HG02852 (cell line): Measurements from ENCODE around the gene HOXC9.

Experiments
- ATAC-seq: cut with Tn5 transposase; IDR thresholded peaks from one replicate; pipeline ENCODE4 v1.9.1; 2021; ENCODE audit warnings: mild to moderate bottlenecking, moderate library complexity; ENCODE audit not compliant: unreplicated experiment

HOXC9 gene

GRCh38 chr12:53975479-53976152, 24.3 kb upstream of the HOXC9 start:
- ATAC-seq = no peak

- ATAC-seq = no peak
Observed at GRCh38 chr12:53976172-53976822, 23.7 kb upstream of the HOXC9 start.

GRCh38 chr12:53976823-53977595, 23.0 kb upstream of the HOXC9 start:
- ATAC-seq = no peak

GRCh38 chr12:53977596-53978445, 22.1 kb upstream of the HOXC9 start:
- no peak for ATAC-seq

- no peak for ATAC-seq
Observed at GRCh38 chr12:53978477-53979356, 21.2 kb upstream of the HOXC9 start.

GRCh38 chr12:53980104-53980801, 19.7 kb upstream of the HOXC9 start:
- no peak for ATAC-seq

- no peak for ATAC-seq
Observed at GRCh38 chr12:53980802-53981496, 19.0 kb upstream of the HOXC9 start.

- no peak for ATAC-seq
Observed at GRCh38 chr12:53981634-53982565, 18.1 kb upstream of the HOXC9 start.

- ATAC-seq = no peak
Observed at GRCh38 chr12:53982648-53983567, 17.1 kb upstream of the HOXC9 start.

GRCh38 chr12:53983568-53983949, 16.4 kb upstream of the HOXC9 start:
- ATAC-seq = no peak

GRCh38 chr12:53983950-53984572, 15.9 kb upstream of the HOXC9 start:
- no peak for ATAC-seq

- no peak for ATAC-seq
Observed at GRCh38 chr12:53984901-53985691, 14.9 kb upstream of the HOXC9 start, which contains the start of gene HOXC10. TSS of gene HOXC10 (plus strand) at chr12:53985146. CDS start at chr12:53985260, 114 bp downstream.

- ATAC-seq = no peak
Observed at GRCh38 chr12:53985692-53985993, 14.3 kb upstream of the HOXC9 start.

GRCh38 chr12:53985994-53986685, 13.8 kb upstream of the HOXC9 start:
- no peak for ATAC-seq
